ENCODE results near the gene SLC6A20.

DNA sequence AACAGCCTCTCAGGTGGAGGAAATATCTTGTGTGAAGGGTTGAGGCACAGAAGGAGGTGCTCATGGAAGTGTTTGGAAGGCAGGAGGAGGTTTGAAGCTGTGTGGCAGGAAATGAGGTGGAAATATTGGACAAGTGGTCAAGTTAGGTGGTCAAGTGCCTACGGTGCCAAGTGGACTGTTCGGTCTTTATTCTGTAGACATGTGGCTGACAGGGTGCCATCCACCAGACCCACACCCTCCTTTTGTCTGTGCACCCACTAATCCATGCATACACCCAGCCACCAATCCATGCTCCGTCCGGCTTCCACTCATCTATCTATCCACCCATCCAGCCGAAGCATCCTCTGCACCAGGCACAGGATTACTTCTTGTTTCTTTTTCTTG, 2.2 kb downstream of the SLC6A20 start:
- TF ChIP-seq POLR2AphosphoS5 (IDR thresholded peaks at IDR 0.05; ENCODE audit: low read depth, low read length) = no peak
- no peak for TF ChIP-seq TAF1 (IDR thresholded peaks at IDR 0.05; ENCODE audit: borderline replicate concordance, insufficient read depth, low read length)
- TF ChIP-seq, protein P1, sequence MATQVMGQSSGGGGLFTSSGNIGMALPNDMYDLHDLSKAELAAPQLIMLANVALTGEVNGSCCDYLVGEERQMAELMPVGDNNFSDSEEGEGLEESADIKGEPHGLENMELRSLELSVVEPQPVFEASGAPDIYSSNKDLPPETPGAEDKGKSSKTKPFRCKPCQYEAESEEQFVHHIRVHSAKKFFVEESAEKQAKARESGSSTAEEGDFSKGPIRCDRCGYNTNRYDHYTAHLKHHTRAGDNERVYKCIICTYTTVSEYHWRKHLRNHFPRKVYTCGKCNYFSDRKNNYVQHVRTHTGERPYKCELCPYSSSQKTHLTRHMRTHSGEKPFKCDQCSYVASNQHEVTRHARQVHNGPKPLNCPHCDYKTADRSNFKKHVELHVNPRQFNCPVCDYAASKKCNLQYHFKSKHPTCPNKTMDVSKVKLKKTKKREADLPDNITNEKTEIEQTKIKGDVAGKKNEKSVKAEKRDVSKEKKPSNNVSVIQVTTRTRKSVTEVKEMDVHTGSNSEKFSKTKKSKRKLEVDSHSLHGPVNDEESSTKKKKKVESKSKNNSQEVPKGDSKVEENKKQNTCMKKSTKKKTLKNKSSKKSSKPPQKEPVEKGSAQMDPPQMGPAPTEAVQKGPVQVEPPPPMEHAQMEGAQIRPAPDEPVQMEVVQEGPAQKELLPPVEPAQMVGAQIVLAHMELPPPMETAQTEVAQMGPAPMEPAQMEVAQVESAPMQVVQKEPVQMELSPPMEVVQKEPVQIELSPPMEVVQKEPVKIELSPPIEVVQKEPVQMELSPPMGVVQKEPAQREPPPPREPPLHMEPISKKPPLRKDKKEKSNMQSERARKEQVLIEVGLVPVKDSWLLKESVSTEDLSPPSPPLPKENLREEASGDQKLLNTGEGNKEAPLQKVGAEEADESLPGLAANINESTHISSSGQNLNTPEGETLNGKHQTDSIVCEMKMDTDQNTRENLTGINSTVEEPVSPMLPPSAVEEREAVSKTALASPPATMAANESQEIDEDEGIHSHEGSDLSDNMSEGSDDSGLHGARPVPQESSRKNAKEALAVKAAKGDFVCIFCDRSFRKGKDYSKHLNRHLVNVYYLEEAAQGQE (IDR thresholded peaks at IDR 0.05; ENCODE audit: insufficient read depth in 1 of 2, low read depth in 2 of 2, low read length in 2 of 2) = no peak
- TF ChIP-seq SIN3A (IDR thresholded peaks at IDR 0.05; ENCODE audit: borderline replicate concordance, insufficient read depth, low read length) = no peak
- TF ChIP-seq FOXP2 (optimal IDR thresholded peaks at IDR 0.05; ENCODE audit: borderline replicate concordance, extremely low read depth, extremely low read length, insufficient read depth) = no peak
